Anterior cingulate cortex (tissue), 58 donors: ENCODE results near the gene JMJD1C.

Experiments used
- DNase-seq, 58 donors: peaks; one replicate each; lab custom pipeline; 2025; lab: John Stamatoyannopoulos, UW

JMJD1C gene

DNA sequence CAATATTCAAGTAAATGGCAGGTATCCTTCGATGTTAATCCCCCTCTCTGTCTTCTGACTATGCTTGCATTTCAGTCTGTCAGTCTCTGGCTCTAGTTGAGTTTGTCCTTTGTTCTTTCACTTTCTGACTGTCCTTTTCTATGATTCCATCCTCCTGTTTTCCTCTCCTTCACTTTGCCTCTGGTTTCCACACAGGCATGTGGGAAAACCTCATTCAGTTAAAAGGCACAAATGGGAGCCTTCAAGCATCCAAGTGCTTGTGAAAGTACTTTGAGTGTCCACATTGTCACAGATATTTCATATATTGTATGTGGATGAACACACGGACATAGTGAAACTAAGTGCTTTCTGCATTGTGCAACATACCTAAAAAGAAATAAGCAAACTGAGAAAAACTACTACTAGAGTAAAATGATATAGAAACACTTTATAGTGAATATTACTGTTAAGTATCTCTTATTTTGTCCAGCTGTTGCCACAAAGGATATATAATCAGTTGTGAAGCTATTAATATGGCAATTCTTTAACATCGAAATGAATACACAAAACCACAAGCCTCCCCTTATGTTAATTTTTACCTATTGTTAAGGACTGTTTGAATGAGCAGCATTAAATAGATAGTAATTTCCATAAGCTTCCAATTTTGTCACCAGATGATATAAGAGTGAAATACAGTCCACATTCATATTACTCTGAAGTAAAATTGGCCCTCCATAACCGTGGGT, 260.9 kb downstream of the JMJD1C start:
- no peak for DNase-seq

DNA sequence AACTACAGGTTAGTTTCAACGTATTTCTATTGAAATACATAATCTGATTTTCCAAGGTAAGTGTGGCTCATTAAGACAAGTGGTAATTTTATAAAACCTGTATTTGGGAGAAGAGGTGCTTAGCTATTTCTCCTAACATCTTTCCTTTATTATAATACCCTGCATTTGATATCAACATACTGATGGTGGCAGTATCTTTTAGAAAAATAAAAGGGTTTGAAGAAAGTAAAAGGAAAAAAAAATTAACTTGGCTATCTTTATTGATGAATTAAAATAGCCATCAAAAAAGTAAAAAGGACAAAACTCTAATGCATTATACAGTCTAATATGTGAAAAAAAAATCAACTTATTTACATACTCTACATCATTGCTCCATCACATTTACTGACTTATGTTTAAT, 264.7 kb downstream of the JMJD1C start:
- DNase-seq = no peak

GRCh38 chr10:63200431-63200830, 265.3 kb downstream of the JMJD1C start:
- DNase-seq = no peak

DNA sequence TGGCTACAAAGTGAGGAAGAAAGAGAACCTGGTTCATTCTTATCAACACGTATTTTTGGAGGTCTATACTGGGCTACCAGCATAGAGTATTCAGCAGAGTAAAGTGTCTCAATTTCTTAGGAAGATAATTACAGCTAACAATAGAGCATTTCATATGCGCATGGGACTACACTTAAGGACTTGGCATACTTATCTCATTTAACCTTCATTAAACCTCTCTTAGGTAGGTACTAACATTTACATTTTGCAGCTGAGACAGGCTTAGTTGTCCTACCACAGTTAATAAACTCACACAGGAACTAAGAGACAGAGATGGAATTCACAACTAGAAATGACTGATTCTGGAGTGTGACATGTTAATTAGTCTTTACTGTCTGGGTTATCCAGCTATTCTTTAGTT, 266.1 kb downstream of the JMJD1C start:
- DNase-seq = no peak

DNA sequence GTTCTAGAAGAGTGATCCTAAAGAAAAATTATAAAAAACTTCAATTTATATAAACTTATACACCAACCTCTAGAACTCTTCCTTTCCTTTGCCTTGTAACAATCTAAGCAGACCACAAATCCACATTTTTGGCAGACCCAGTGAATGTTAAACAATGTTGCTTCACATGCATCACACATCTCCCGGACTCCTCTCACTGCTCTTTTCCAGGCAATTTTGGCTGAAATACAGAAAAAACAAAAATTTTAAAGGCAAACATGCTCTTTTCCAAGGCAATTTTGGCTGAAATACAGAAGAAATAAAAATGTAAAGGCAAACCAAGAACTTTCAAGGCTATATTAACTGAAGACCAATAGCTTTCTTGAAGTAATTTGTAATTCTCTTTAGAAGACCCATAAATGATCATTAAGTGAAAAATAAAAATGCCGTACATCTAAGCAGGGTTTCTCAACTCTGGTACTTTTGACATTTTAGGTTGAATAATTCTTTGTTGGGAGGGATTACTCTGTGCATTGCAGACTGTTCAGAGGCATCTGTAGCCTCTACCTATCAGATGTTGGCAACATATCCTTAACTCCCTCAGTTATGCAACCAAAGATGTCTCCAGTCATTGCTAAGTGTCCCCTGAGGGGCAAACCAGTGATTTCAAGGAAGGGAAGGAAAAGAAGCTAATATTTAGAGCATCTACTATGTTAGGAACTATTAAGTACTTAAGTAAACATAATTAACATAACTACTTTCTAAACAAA, 268.3 kb downstream of the JMJD1C start:
- DNase-seq = peak in 1 of 58 donors; percentile 38

- DNase-seq = no peak
Observed at GRCh38 chr10:63192826-63193225, 273.0 kb downstream of the JMJD1C start.

GRCh38 chr10:63175534-63175933, 290.2 kb downstream of the JMJD1C start:
- no peak for DNase-seq

DNA sequence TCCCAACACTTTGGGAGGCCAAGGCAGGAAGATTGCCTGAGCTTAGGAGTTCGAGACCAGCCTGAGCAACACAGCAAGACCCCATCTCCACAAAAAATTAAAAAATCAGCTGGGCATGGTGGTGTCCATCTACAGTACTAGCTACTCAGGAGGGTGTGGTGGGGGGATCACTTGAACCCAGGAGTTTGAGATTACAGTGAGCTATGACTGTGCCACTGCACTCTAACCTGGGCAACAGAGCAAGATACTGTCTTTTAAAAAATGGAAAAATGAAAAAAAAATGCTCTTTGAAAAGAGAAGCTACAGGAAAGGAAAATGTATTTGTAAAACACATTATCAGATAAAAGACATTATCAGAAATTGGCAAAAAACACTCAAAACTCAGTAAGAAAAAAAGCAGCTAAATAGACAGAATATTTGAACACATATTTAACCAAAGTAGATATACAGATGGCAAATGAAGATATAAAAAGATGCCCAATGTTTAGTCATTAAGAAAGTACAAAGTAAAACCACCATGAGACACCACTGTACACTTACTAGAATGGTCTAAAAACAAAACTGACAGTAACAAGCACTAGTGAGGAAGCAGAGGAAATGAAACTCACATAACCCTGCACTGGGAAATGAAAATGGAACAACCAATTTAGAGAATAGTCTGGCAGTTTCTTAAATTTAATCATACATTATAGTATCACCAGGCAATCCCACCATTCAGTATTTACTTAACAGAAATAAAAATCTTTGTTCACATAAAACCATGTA, 292.1 kb downstream of the JMJD1C start:
- peak in 1 of 58 donors; percentile 22 for DNase-seq

DNA sequence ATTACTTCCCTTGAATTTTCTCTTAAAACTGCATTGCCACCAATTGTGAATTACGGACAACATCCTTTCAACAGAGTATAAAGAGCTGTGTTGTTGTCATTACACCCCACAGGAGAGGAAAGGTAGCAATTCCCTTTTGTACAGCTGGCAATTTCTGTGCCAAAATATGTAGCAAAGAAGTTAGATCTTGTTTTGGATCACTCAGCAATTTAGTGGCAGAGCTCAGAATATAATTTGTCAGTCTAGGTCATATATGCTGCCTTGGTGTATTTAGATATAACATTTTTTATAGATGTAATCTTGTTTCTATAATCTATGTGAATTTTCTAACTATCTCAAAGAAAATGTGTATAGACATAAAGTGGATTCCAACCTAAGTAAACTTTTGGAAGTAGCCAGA, 293.9 kb downstream of the JMJD1C start:
- DNase-seq = no peak

GRCh38 chr10:63171255-63171855, 294.4 kb downstream of the JMJD1C start:
- no peak for DNase-seq

GRCh38 chr10:63169624-63170023, 296.2 kb downstream of the JMJD1C start:
- no peak for DNase-seq

- no peak for DNase-seq
Observed at GRCh38 chr10:63168821-63169462, 296.8 kb downstream of the JMJD1C start.

DNA sequence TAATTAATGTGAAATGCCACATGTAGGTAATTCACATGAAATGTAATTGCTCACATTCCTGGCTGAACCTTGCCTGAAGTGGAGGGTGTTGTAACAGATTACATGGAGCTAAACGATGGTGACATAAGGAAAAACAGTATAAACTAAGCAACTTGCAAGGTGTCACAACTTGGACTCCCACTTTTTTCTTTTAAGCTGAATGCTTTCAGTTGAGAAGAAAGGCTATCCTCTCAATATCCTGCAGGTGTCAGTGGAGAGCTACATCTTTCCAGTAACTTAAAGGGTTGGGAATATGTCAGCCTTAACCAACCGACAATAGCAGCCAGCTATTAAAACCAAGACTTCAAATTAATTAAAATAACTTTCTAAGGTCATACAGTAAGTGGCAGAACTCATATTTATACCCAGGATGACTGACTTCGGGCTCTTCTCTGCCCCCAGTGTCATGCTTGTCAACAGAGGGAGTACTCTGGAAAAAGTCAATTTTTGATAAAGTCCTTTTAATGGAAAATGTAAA, 299.0 kb downstream of the JMJD1C start:
- DNase-seq = peak in 6 of 58 donors; percentile 3 to 36 (median 7)

DNA sequence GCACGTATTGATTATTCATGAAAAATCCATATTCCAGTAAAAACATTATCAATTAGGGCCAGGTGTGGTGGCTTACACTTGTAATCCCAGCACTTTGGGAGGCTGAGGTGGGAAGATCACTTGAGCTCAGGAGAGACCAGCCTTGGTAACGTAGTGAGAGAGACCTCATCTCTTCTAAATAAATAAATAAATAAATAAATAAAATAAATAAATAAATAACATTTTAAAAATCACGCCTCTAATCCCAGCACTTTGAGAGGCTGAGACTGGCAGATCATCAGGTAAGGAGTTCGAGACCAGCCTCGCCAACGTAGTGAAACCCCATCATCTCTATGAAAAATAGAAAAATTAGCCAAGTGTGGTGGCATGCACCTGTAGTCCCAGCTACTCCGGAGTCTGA, 300.5 kb downstream of the JMJD1C start:
- DNase-seq = no peak

DNA sequence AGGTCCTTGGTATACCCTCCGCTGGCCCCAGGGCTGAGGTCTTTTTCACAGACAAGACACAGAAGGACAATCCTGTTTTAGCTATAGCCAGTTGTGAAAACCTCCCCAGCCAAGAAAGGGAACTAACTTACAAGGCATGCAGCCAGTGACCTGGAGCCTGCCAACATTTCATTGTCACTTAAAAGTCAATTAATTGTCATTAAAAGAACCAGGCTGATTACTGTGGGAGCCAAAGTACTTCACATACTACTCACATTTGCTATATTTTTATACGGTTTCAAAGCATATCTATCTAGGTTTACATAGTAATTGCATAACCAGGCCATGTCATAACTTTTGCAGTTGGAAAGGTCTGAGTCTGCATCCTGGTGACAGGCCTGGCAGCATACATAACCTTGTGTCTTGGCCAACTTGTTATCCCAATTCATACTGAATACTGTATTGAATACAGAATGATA, 301.6 kb downstream of the JMJD1C start:
- DNase-seq = peak in 1 of 58 donors; percentile 8

- DNase-seq = no peak
Observed at GRCh38 chr10:63161592-63161991, 304.2 kb downstream of the JMJD1C start.

GRCh38 chr10:63157845-63158624, 307.7 kb downstream of the JMJD1C start:
- DNase-seq = peak in 23 of 58 donors; percentile 3 to 70 (median 14)

DNA sequence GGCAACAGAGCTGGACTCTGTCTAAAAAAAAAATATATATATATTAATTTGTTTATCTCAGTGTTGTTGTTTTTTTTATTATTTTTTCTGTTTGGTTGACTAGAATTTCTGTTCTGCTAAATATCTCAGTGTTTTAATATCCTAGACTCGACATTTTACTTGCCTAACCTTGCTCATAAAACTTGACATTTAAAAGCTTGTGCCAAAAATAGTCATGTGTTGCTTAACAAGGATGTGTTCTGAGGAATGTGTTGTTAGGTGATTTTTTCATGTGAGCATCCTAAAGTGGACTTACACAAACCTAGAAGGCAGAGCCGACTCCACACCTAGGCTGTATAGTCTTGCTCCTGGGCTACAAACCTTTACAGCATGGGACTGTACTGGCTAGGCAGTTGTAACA, 309.5 kb downstream of the JMJD1C start:
- DNase-seq = no peak

GRCh38 chr10:63155388-63156020, 310.3 kb downstream of the JMJD1C start:
- DNase-seq = no peak
